ENCODE data around the gene TEAD1. TPM values are rescaled to one million over a fixed set of nuclear protein-coding genes. Genes with fewer than 3 reads are reported as not detected.

TEAD1 gene
- polyA plus RNA-seq, 2 of the 4 experiments (the other 2 are of a cell fraction) = 111 to 112 TPM

- TF ChIP-seq KDM5A (IDR thresholded peaks at IDR 0.05) = no peak
- TF ChIP-seq USF2 (IDR thresholded peaks at IDR 0.05) = no peak
- TF ChIP-seq NR3C1 (IDR thresholded peaks at IDR 0.05) = no peak
- TF ChIP-seq RAD21 (conservative IDR thresholded peaks at IDR 0.05 in 1 of 2, IDR thresholded peaks at IDR 0.05 in 1 of 2) = no peak
- TF ChIP-seq ZNF302 (CRISPR knock-in tag; IDR thresholded peaks at IDR 0.05) = no peak
Measured at GRCh38 chr11:12707500-12707880, 33.3 kb downstream of the TEAD1 start (continued).

GRCh38 chr11:12711496-12711895 is 37.3 kb downstream of the TEAD1 start:
- ATAC-seq (no peak), DNase-seq (ENCODE audit: low read depth in 1 of 2, low spot score in 1 of 2) (no peak), FAIRE-seq (no peak)
- WGBS (ENCODE audit: missing lambda C conversion rate) = 97% methylated on average over 1 of the region's 1 CpG
- H3K9me3 ChIP-seq = no peaks in the 10 kb centered on the region
- TF ChIP-seq NFE2L2 (conservative IDR thresholded peaks at IDR 0.05; ENCODE audit: low read length) (no peak), ZNF302 (CRISPR knock-in tag; IDR thresholded peaks at IDR 0.05) (no peak), KDM1A (IDR thresholded peaks at IDR 0.05; ENCODE audit: low read depth) (no peak), SREBF2 (IDR thresholded peaks at IDR 0.05) (no peak), POLR2AphosphoS2 (conservative IDR thresholded peaks at IDR 0.05; ENCODE audit: low read length) (no peak), RNF2 (IDR thresholded peaks at IDR 0.05; ENCODE audit: borderline replicate concordance, low read depth) (no peak), PBX3 (IDR thresholded peaks at IDR 0.05) (no peak), CHD4 (IDR thresholded peaks at IDR 0.05; ENCODE audit: borderline replicate concordance) (no peak), CBX8 (IDR thresholded peaks at IDR 0.05) (no peak), HOXA7 (CRISPR knock-in tag; IDR thresholded peaks at IDR 0.05) (no peak), HDAC2 (IDR thresholded peaks at IDR 0.05) (no peak), GATA3 (IDR thresholded peaks at IDR 0.05; ENCODE audit: borderline replicate concordance) (no peak), CHD2 (IDR thresholded peaks at IDR 0.05; ENCODE audit: low read length, partially characterized antibody) (no peak), JUN (IDR thresholded peaks at IDR 0.05) (no peak), FOSB (CRISPR knock-in tag; IDR thresholded peaks at IDR 0.05) (no peak), USF2 (IDR thresholded peaks at IDR 0.05) (no peak)
- TF ChIP-seq, protein P1, sequence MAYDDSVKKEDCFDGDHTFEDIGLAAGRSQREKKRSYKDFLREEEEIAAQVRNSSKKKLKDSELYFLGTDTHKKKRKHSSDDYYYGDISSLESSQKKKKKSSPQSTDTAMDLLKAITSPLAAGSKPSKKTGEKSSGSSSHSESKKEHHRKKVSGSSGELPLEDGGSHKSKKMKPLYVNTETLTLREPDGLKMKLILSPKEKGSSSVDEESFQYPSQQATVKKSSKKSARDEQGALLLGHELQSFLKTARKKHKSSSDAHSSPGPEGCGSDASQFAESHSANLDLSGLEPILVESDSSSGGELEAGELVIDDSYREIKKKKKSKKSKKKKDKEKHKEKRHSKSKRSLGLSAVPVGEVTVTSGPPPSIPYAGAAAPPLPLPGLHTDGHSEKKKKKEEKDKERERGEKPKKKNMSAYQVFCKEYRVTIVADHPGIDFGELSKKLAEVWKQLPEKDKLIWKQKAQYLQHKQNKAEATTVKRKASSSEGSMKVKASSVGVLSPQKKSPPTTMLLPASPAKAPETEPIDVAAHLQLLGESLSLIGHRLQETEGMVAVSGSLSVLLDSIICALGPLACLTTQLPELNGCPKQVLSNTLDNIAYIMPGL (CRISPR knock-in tag; IDR thresholded peaks at IDR 0.05; ENCODE audit: borderline replicate concordance) = no peak
- TF ChIP-seq, protein P2, sequence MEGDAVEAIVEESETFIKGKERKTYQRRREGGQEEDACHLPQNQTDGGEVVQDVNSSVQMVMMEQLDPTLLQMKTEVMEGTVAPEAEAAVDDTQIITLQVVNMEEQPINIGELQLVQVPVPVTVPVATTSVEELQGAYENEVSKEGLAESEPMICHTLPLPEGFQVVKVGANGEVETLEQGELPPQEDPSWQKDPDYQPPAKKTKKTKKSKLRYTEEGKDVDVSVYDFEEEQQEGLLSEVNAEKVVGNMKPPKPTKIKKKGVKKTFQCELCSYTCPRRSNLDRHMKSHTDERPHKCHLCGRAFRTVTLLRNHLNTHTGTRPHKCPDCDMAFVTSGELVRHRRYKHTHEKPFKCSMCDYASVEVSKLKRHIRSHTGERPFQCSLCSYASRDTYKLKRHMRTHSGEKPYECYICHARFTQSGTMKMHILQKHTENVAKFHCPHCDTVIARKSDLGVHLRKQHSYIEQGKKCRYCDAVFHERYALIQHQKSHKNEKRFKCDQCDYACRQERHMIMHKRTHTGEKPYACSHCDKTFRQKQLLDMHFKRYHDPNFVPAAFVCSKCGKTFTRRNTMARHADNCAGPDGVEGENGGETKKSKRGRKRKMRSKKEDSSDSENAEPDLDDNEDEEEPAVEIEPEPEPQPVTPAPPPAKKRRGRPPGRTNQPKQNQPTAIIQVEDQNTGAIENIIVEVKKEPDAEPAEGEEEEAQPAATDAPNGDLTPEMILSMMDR (IDR thresholded peaks at IDR 0.05) = no peak
- H3K27ac ChIP-seq = peak overlapping the region in 1 of 2 experiments; percentile 3; a peak in 1 of 6 replicates
- no peak overlapping the region for H3K4me3 ChIP-seq
- H3K4me2 ChIP-seq = no peak overlapping the region
- peaks cover 82% of the 10 kb centered on the region for H3K4me1 ChIP-seq
- ChIA-PET CTCF (no interaction called here), POLR2A (no interaction called here)

Data from A549 (cell line).